Measurements from ENCODE around the gene SHROOM3.

DNA sequence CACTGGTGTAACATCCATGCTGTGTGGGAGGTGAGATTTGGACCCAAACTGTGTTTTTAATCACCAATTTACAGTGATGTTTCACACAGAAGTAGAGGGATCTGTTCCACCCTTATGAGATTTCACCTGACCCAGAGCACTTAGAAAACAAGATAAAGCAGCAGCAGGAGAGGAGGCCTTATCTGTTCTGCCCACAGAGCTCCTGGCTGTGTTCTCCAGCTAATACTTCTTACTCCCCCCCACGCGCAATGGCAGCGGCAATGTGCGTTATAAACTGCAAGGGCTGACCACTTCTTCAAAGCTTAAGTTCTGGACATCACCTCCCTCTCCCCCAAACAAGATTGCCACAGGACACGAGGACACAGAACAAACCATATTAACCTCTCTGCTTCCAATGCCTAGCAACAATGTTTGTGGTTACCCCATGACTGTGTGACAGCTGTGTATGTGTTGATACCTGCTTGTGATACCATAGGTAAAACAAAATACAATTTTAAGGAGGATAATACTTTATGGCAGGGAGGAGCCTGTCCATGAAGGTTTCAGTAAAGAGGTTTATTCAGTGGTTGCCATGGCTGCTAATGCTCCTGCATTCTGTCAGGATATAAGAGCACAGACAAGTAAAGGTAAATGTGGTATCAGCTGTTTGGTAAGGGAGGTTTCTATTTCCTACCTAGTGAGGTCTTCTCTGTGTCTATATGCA, 252.9 kb downstream of the SHROOM3 start:
- TF ChIP-seq CTCF (IDR thresholded peaks at IDR 0.05) (no peak), POLR2A (IDR thresholded peaks at IDR 0.05) (no peak), POLR2AphosphoS5 (IDR thresholded peaks at IDR 0.05) (no peak), EP300 (IDR thresholded peaks at IDR 0.05) (no peak)
